H1 (cell line): ENCODE results near the gene SLC39A13. TPM values are rescaled to one million over a fixed set of nuclear protein-coding genes. Genes with fewer than 3 reads are reported as not detected.

Experiments used
- CTCF ChIA-PET: fragments of 300-600 bp; sonication (Branson Sonifier 250); formaldehyde crosslinking; loops from one replicate; lab custom pipeline; 2021; ENCODE audit not compliant: partially characterized antibody; lab: Charles Lee
- POLR2A ChIA-PET: fragments of 300-600 bp; sonication (Branson Sonifier 250); formaldehyde crosslinking; loops from one replicate; lab custom pipeline; 2021; ENCODE audit warnings: inconsistent platforms; ENCODE audit not compliant: partially characterized antibody; lab: Charles Lee
- DNase-seq, 2 experiments: peaks; one replicate each; pipeline versions ENCODE4 v3.0.0 to v3.0.0-alpha.2; 2010 to 2022; ENCODE audit warnings: low spot score in 2 of 2, low read depth in 1 of 2, mixed read lengths in 1 of 2
- FAIRE-seq: peaks from 2 replicates; lab custom pipeline; 2011; peaks lifted over from hg19 to GRCh38; lab: Jason Lieb, UNC
- H2AFZ ChIP-seq: 2 replicates; pipeline ENCODE4 v1.8.1; 2012; ENCODE audit warnings: low read length, inconsistent platforms
- H2AK5ac ChIP-seq: 2 replicates; pipeline ENCODE4 v1.6.1; 2013; ENCODE audit warnings: low read depth, low read length
- H2BK120ac ChIP-seq: replicated peaks from 2 replicates; pipeline ENCODE3; 2013; ENCODE audit warnings: low read depth, low read length, inconsistent platforms
- H2BK12ac ChIP-seq: 2 replicates; pipeline ENCODE4 v1.6.1; 2013; ENCODE audit warnings: low read depth, low read length
- H2BK15ac ChIP-seq: 2 replicates; pipeline ENCODE4 v1.6.1; 2013; ENCODE audit warnings: low read length
- H2BK20ac ChIP-seq: 2 replicates; pipeline ENCODE4 v1.6.1; 2013; ENCODE audit warnings: low read length
- H2BK5ac ChIP-seq: 2 replicates; pipeline ENCODE4 v1.6.1; 2013; ENCODE audit warnings: low read depth, low read length
- H3K14ac ChIP-seq: 2 replicates; pipeline ENCODE4 v1.6.1; 2013; ENCODE audit warnings: inconsistent platforms; ENCODE audit not compliant: insufficient read length
- H3K18ac ChIP-seq: 2 replicates; pipeline ENCODE4 v1.6.1; 2013; ENCODE audit warnings: low read length; ENCODE audit errors: extremely low read depth
- H3K23ac ChIP-seq: 2 replicates; pipeline ENCODE4 v1.6.1; 2013; ENCODE audit warnings: inconsistent platforms; ENCODE audit not compliant: insufficient read length
- H3K23me2 ChIP-seq: 2 replicates; pipeline ENCODE4 v1.6.1; 2013; ENCODE audit warnings: low read depth, low read length
- H3K27ac ChIP-seq: 2 replicates; pipeline ENCODE4 v1.6.1; 2011; ENCODE audit warnings: low read depth, low read length, inconsistent platforms
- H3K27me3 ChIP-seq, 4 experiments: replicated peaks in 1 of 4; 1 replicate in 1 of 4; 2 replicates in 3 of 4; pipeline versions ENCODE4 v1.6.1 to v1.8.1; 2011 to 2013; ENCODE audit warnings: low read length in 3 of 4, mild to moderate bottlenecking in 3 of 4, inconsistent platforms in 2 of 4, mixed read lengths in 2 of 4, moderate library complexity in 1 of 4; ENCODE audit not compliant: control insufficient read depth in 3 of 4, insufficient read depth in 3 of 4; ENCODE audit errors: extremely low read depth in 1 of 4
- H3K36me3 ChIP-seq, 4 experiments: 2 replicates each; pipeline versions ENCODE4 v1.6.1 to v1.8.1; 2011 to 2013; ENCODE audit warnings: mild to moderate bottlenecking in 4 of 4, low read length in 3 of 4, moderate library complexity in 2 of 4, control low read depth in 1 of 4, inconsistent platforms in 1 of 4; ENCODE audit not compliant: insufficient read depth in 4 of 4, control insufficient read depth in 2 of 4
- H3K4ac ChIP-seq: replicated peaks from 2 replicates; pipeline ENCODE3; 2013; ENCODE audit warnings: low read length, low read depth, mixed read lengths, inconsistent platforms; ENCODE audit not compliant: insufficient read length
- H3K4me1 ChIP-seq, 4 experiments: replicated peaks in 1 of 4; 1 replicate in 1 of 4; 2 replicates in 3 of 4; pipeline versions ENCODE4 v1.6.1 to v1.8.1; 2011 to 2013; ENCODE audit warnings: low read length in 3 of 4, inconsistent platforms in 2 of 4, mixed read lengths in 1 of 4; ENCODE audit not compliant: insufficient read depth in 4 of 4, control insufficient read depth in 3 of 4
- H3K4me2 ChIP-seq, 2 experiments: 2 replicates each; pipeline versions ENCODE4 v1.6.1 to v1.8.1; 2011 to 2013; ENCODE audit warnings: low read depth in 2 of 2, low read length in 2 of 2, control low read depth in 1 of 2, inconsistent platforms in 1 of 2, mild to moderate bottlenecking in 1 of 2; ENCODE audit not compliant: insufficient read depth in 1 of 2
- H3K4me3 ChIP-seq, 4 experiments: fragments of 200-600, 300-600 bp in 1 of 4; sonication (generic), shearing (Covaris generic), sonication (Bioruptor Twin) in 1 of 4; 2 replicates each; pipeline versions ENCODE4 v1.5.1 to v1.8.1; 2011 to 2016; ENCODE audit warnings: low read length in 4 of 4, low read depth in 3 of 4, control low read depth in 2 of 4, inconsistent platforms in 2 of 4, mild to moderate bottlenecking in 2 of 4, mixed read lengths in 1 of 4, moderate library complexity in 1 of 4; ENCODE audit not compliant: insufficient read depth in 2 of 4; ENCODE audit errors: extremely low read depth in 1 of 4
- H3K56ac ChIP-seq: replicated peaks from 2 replicates; pipeline ENCODE3; 2013; ENCODE audit warnings: low read depth, mild to moderate bottlenecking, mixed read lengths, low read length, inconsistent platforms; ENCODE audit not compliant: insufficient read length
- H3K79me1 ChIP-seq: 2 replicates; pipeline ENCODE4 v1.6.1; 2013; ENCODE audit warnings: low read depth, low read length, control low read depth
- H3K79me2 ChIP-seq, 2 experiments: 2 replicates each; pipeline versions ENCODE4 v1.6.1 to v1.8.1; 2012 to 2013; ENCODE audit warnings: low read length in 2 of 2, mild to moderate bottlenecking in 2 of 2, inconsistent platforms in 1 of 2; ENCODE audit not compliant: insufficient read depth in 2 of 2, control insufficient read depth in 1 of 2
- H3K9ac ChIP-seq, 4 experiments: replicated peaks in 1 of 4; 1 replicate in 1 of 4; 2 replicates in 3 of 4; pipeline versions ENCODE4 v1.6.1 to v1.8.1; 2011 to 2013; ENCODE audit warnings: low read depth in 3 of 4, low read length in 3 of 4, control low read depth in 2 of 4, mild to moderate bottlenecking in 2 of 4, moderate library complexity in 2 of 4, inconsistent platforms in 1 of 4; ENCODE audit errors: extremely low read depth in 1 of 4
- H3K9me3 ChIP-seq, 2 experiments: 2 replicates each; pipeline versions ENCODE4 v1.6.1 to v1.8.1; 2012 to 2013; ENCODE audit warnings: mild to moderate bottlenecking in 2 of 2, moderate library complexity in 2 of 2, control low read depth in 1 of 2, inconsistent platforms in 1 of 2, low read depth in 1 of 2, low read length in 1 of 2, mixed read lengths in 1 of 2; ENCODE audit not compliant: insufficient read depth in 2 of 2
- H4K20me1 ChIP-seq, 2 experiments: replicated peaks in 1 of 2; 2 replicates each; pipeline versions ENCODE3 to v1.8.1; 2011 to 2013; ENCODE audit warnings: inconsistent platforms in 2 of 2, low read length in 2 of 2, mild to moderate bottlenecking in 1 of 2; ENCODE audit not compliant: insufficient read depth in 2 of 2, control insufficient read depth in 1 of 2
- H4K5ac ChIP-seq: 2 replicates; pipeline ENCODE4 v1.6.1; 2013; ENCODE audit warnings: low read length, low read depth, mixed read lengths, inconsistent platforms; ENCODE audit not compliant: insufficient read length
- H4K8ac ChIP-seq: 2 replicates; pipeline ENCODE4 v1.8.0; 2013; ENCODE audit warnings: mild to moderate bottlenecking, moderate library complexity, low read length, inconsistent platforms; ENCODE audit not compliant: insufficient read depth; ENCODE audit errors: extremely low read depth
- H4K91ac ChIP-seq: replicated peaks from 2 replicates; pipeline ENCODE3; 2013; ENCODE audit warnings: low read length, mixed read lengths, inconsistent platforms; ENCODE audit not compliant: insufficient read length
- CHD2 ChIP-seq: IDR thresholded peaks from 2 replicates; pipeline ENCODE4 v1.6.1; 2012; ENCODE audit warnings: low read length, improper control_type of control experiment
- CTBP2 ChIP-seq: IDR thresholded peaks from 2 replicates; pipeline ENCODE4 v1.7.0; 2011; ENCODE audit warnings: borderline replicate concordance, mild to moderate bottlenecking, moderate library complexity, mixed read lengths, low read length; ENCODE audit not compliant: insufficient read depth, insufficient read length
- FOSL1 ChIP-seq: IDR thresholded peaks from 2 replicates; pipeline ENCODE4 v1.6.1; 2011; ENCODE audit warnings: mild to moderate bottlenecking, low read depth, low read length, moderate library complexity; ENCODE audit not compliant: insufficient read depth
- KDM4A ChIP-seq: IDR thresholded peaks from one replicate; pipeline ENCODE4 v1.7.1; 2012; ENCODE audit warnings: low read depth, mild to moderate bottlenecking, moderate library complexity, low read length, inconsistent platforms; ENCODE audit not compliant: severe bottlenecking
- NRF1 ChIP-seq: IDR thresholded peaks from 2 replicates; pipeline ENCODE4 v1.6.1; 2011; ENCODE audit warnings: mild to moderate bottlenecking, low read depth, low read length, improper control_type of control experiment
- PHF8 ChIP-seq: fragments of 200-600 bp; sonication (generic); conservative IDR thresholded peaks from 2 replicates; pipeline ENCODE4 v1.7.1; 2012; ENCODE audit warnings: low read depth, mild to moderate bottlenecking, inconsistent platforms, low read length, moderate library complexity
- POLR2AphosphoS5 ChIP-seq: IDR thresholded peaks from 2 replicates; pipeline ENCODE4 v1.6.1; 2011; ENCODE audit warnings: low read depth, low read length
- SAP30 ChIP-seq: fragments of 300-600 bp; sonication (generic); IDR thresholded peaks from 2 replicates; pipeline ENCODE4 v1.7.1; 2012; ENCODE audit warnings: low read length, moderate library complexity, mild to moderate bottlenecking, inconsistent platforms; ENCODE audit not compliant: insufficient read depth, insufficient replicate concordance
- SUZ12 ChIP-seq: fragments of 200-600 bp; sonication (generic); IDR thresholded peaks from 2 replicates; pipeline ENCODE4 v1.6.1; 2012; ENCODE audit warnings: mild to moderate bottlenecking, inconsistent platforms, low read length, moderate library complexity, mixed read lengths
- WGBS, 2 experiments: shearing (Covaris generic) in 1 of 2; methylation state at CpG; one replicate each; pipeline versions ENCODE4 v1.1.6 to v1.1.7; 2013 to 2015; ENCODE audit warnings: low lambda C conversion rate in 2 of 2, mixed read lengths in 2 of 2, inconsistent platforms in 1 of 2, low coverage in 1 of 2, missing lambda C conversion rate in 1 of 2; ENCODE audit not compliant: insufficient replicate concordance in 2 of 2, insufficient coverage in 1 of 2, insufficient read length in 1 of 2; ENCODE audit errors: extremely low coverage in 1 of 2, missing lambda C conversion rate in 1 of 2; 5-methylcytosine and 5-hydroxymethylcytosine counted together
- polyA plus RNA-seq, 7 experiments: library from polyadenylated mRNA; depleted of rRNA in 3 of 7; stranded (reverse) in 5 of 7; unstranded in 2 of 7; fragments of >200 nt in 5 of 7; fragments of 200-250 nt in 2 of 7; gene quantifications; 1 replicate in 5 of 7; 2 replicates in 1 of 7; 4 replicates in 1 of 7; pipeline versions ENCODE4 v1.2.1 to v1.2.3, GENCODE V29; 2011 to 2013; ENCODE audit warnings: missing spikeins in 2 of 7, mixed read lengths in 2 of 7
- total RNA-seq: library from RNA; stranded (reverse); fragmentation: NEBNext Ultra II Directional; extraction: Animal tissue kit (Norgen Biotek cat#: 25700); gene quantifications from 2 replicates; pipeline ENCODE4 v1.2.1, GENCODE V29; 2021
- TF ChIP-seq, protein P1 (sequence below): IDR thresholded peaks from 2 replicates; pipeline ENCODE4 v1.6.1; 2011; ENCODE audit warnings: low read depth, mild to moderate bottlenecking, low read length; ENCODE audit not compliant: insufficient read depth

SLC39A13 gene
- total and polyA plus RNA-seq, 2 of the 8 experiments (the other 6 are each of a cell fraction or from before 2014, with no cell fraction given): 23.2 to 30.0 TPM

DNA sequence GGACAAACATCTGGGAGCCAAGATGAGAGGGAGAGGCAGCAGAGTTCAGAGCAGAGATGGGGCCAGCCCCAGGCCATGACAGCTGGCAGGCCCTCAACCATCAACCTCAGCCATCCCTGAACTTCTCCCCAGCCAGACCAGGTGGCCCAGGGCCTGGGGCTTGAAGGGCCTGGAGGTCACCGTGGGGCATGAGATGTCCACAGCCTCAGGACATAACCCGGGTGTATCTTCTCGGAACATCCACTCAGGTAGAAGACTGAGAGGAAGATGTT, 12.4 kb upstream of the SLC39A13 start:
- Histone ChIP-seq H3K4me2 (no peak overlapping the region), H3K4me3 (no peak overlapping the region), H3K23me2 (peaks cover 6% of the 10 kb centered on the region; the same call in 1 of the 2 replicates), H3K14ac (no peak overlapping the region), H3K9me3 (no peaks in the 10 kb centered on the region), H4K8ac (no peak overlapping the region), H3K9ac (no peak overlapping the region), H2AK5ac (no peak overlapping the region), H3K4me1 (peaks cover 4 to 14% (median 9%) of the 10 kb centered on the region in 4 experiments), H3K79me1 (no peaks in the 10 kb centered on the region), H2BK15ac (no peak overlapping the region), H2BK20ac (no peak overlapping the region), H3K27ac (no peak overlapping the region), H3K56ac (no peak overlapping the region), H3K27me3 (no peaks in the 10 kb centered on the region), H2AFZ (no peak overlapping the region), H3K18ac (no peak overlapping the region), H4K20me1 (no peaks in the 10 kb centered on the region), H4K91ac (no peak overlapping the region), H3K36me3 (no peaks in the 10 kb centered on the region), H3K23ac (no peak overlapping the region), H4K5ac (no peak overlapping the region), H2BK12ac (no peak overlapping the region), H2BK5ac (no peak overlapping the region), H2BK120ac (no peak overlapping the region), H3K4ac (no peak overlapping the region), H3K79me2 (no peaks in the 10 kb centered on the region)
- no peak for TF ChIP-seq NRF1
- TF ChIP-seq FOSL1: no peak
- TF ChIP-seq POLR2AphosphoS5: no peak
- TF ChIP-seq CHD2: no peak
- no peak for TF ChIP-seq SAP30
- no peak for TF ChIP-seq CTBP2
- no peak for TF ChIP-seq PHF8
- no peak for TF ChIP-seq SUZ12
- TF ChIP-seq, protein P1, sequence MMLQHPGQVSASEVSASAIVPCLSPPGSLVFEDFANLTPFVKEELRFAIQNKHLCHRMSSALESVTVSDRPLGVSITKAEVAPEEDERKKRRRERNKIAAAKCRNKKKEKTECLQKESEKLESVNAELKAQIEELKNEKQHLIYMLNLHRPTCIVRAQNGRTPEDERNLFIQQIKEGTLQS: no peak
- TF ChIP-seq KDM4A: no peak
- 100% methylated on average over 3 of the region's 3 CpGs; no CpG with 5 or more reads in 1 of the 2 experiments for WGBS, 2 experiments
- FAIRE-seq (no peak), DNase-seq (no peak)
- ChIA-PET POLR2A (no interaction called here), CTCF (interaction anchor here (1.5 kb wide), 1 partner anchor 12 kb away, joined by 3 read pairs; no protein-coding TSS in a partner anchor)
